H9 (cell line): Measurements from ENCODE around the gene SEMA7A. TPM values are rescaled to one million over a fixed set of nuclear protein-coding genes. Genes with fewer than 3 reads are reported as not detected.

Source experiments
- DNase-seq: peaks from one replicate; pipeline ENCODE4 v3.0.0-alpha.2; 2017
- H2AFZ ChIP-seq: one replicate; pipeline ENCODE4 v1.6.1; 2013; ENCODE audit warnings: mild to moderate bottlenecking, low read length, control low read depth, moderate library complexity
- H2AK5ac ChIP-seq: 2 replicates; pipeline ENCODE4 v1.6.1; 2013; ENCODE audit warnings: low read length, control low read depth, mixed read lengths; ENCODE audit not compliant: insufficient read length
- H2BK120ac ChIP-seq: one replicate; pipeline ENCODE4 v1.6.1; 2013; ENCODE audit warnings: low read depth, mild to moderate bottlenecking, low read length, control low read depth, inconsistent platforms; ENCODE audit not compliant: poor library complexity, severe bottlenecking
- H2BK12ac ChIP-seq: 2 replicates; pipeline ENCODE4 v1.6.1; 2013; ENCODE audit warnings: low read length, control low read depth, mixed read lengths, low read depth; ENCODE audit not compliant: insufficient read length
- H2BK15ac ChIP-seq: 2 replicates; pipeline ENCODE4 v1.6.1; 2013; ENCODE audit warnings: low read depth, low read length, control low read depth
- H2BK20ac ChIP-seq: one replicate; pipeline ENCODE4 v1.6.1; 2013; ENCODE audit warnings: low read depth, mild to moderate bottlenecking, low read length, control low read depth, inconsistent platforms; ENCODE audit not compliant: poor library complexity, severe bottlenecking
- H2BK5ac ChIP-seq: 2 replicates; pipeline ENCODE4 v1.6.1; 2013; ENCODE audit warnings: low read length, control low read depth, mixed read lengths; ENCODE audit not compliant: insufficient read length
- H3K14ac ChIP-seq: 2 replicates; pipeline ENCODE4 v1.6.1; 2013; ENCODE audit warnings: low read length, control low read depth; ENCODE audit not compliant: insufficient read depth
- H3K18ac ChIP-seq: 2 replicates; pipeline ENCODE4 v1.6.1; 2013; ENCODE audit warnings: low read depth, mild to moderate bottlenecking, mixed read lengths, low read length, control low read depth; ENCODE audit not compliant: insufficient read length
- H3K23ac ChIP-seq: 2 replicates; pipeline ENCODE4 v1.6.1; 2013; ENCODE audit warnings: low read length, control low read depth, mixed read lengths, low read depth; ENCODE audit not compliant: insufficient read length
- H3K23me2 ChIP-seq: 2 replicates; pipeline ENCODE4 v1.6.1; 2013; ENCODE audit warnings: low read depth, mild to moderate bottlenecking, mixed read lengths, low read length, control low read depth; ENCODE audit not compliant: insufficient read length, poor library complexity, severe bottlenecking
- H3K27ac ChIP-seq: 2 replicates; pipeline ENCODE4 v1.5.1; 2013; ENCODE audit warnings: low read length, control low read depth, mixed read lengths, low read depth; ENCODE audit not compliant: insufficient read length
- H3K27me3 ChIP-seq: 2 replicates; pipeline ENCODE4 v1.6.1; 2013; ENCODE audit warnings: low read length, control low read depth, inconsistent platforms; ENCODE audit not compliant: insufficient read depth
- H3K4ac ChIP-seq: 2 replicates; pipeline ENCODE4 v1.6.1; 2013; ENCODE audit warnings: low read depth, mild to moderate bottlenecking, control low read depth, inconsistent platforms, low read length, moderate library complexity
- H3K4me1 ChIP-seq: 2 replicates; pipeline ENCODE4 v1.6.1; 2013; ENCODE audit warnings: low read length, control low read depth, inconsistent platforms; ENCODE audit not compliant: insufficient read depth
- H3K4me2 ChIP-seq: 2 replicates; pipeline ENCODE4 v1.6.1; 2013; ENCODE audit warnings: low read length, control low read depth, mixed read lengths; ENCODE audit not compliant: insufficient read length, insufficient read depth
- H3K56ac ChIP-seq: 2 replicates; pipeline ENCODE4 v1.6.1; 2013; ENCODE audit warnings: low read depth, mild to moderate bottlenecking, mixed read lengths, low read length, control low read depth; ENCODE audit not compliant: insufficient read length
- H3K79me1 ChIP-seq: 2 replicates; pipeline ENCODE4 v1.6.1; 2013; ENCODE audit warnings: low read depth, mild to moderate bottlenecking, moderate library complexity, low read length, control low read depth, inconsistent platforms; ENCODE audit not compliant: insufficient read depth, poor library complexity, severe bottlenecking
- H3K79me2 ChIP-seq: 2 replicates; pipeline ENCODE4 v1.6.1; 2013; ENCODE audit warnings: low read length, control low read depth, inconsistent platforms; ENCODE audit not compliant: insufficient read depth
- H3K9ac ChIP-seq: 2 replicates; pipeline ENCODE4 v1.6.1; 2013; ENCODE audit warnings: low read length, control low read depth, mixed read lengths; ENCODE audit not compliant: insufficient read length; ENCODE audit errors: extremely low read depth
- H3K9me3 ChIP-seq: one replicate; pipeline ENCODE4 v1.6.1; 2013; ENCODE audit warnings: low read depth, low read length, inconsistent platforms; ENCODE audit not compliant: control insufficient read depth
- H3T11ph ChIP-seq: one replicate; pipeline ENCODE4 v1.6.1; 2013; ENCODE audit warnings: mild to moderate bottlenecking, low read length, control low read depth, inconsistent platforms
- H4K20me1 ChIP-seq: one replicate; pipeline ENCODE4 v1.6.1; 2013; ENCODE audit not compliant: control insufficient read depth, insufficient read length, insufficient read depth
- H4K5ac ChIP-seq: 2 replicates; pipeline ENCODE4 v1.6.1; 2013; ENCODE audit warnings: low read depth, mild to moderate bottlenecking, mixed read lengths, low read length, control low read depth; ENCODE audit not compliant: insufficient read length
- H4K8ac ChIP-seq: replicated peaks from 2 replicates; pipeline ENCODE4 v1.6.1; 2013; ENCODE audit warnings: low read length, control low read depth, mixed read lengths, low read depth; ENCODE audit not compliant: insufficient read length
- H4K91ac ChIP-seq: 2 replicates; pipeline ENCODE4 v1.6.1; 2013; ENCODE audit warnings: low read depth, mild to moderate bottlenecking, moderate library complexity, mixed read lengths, low read length, control low read depth; ENCODE audit not compliant: insufficient read length
- H3K27ac Mint-ChIP-seq, 3 experiments: 2 replicates in 2 of 3; 3 replicates in 1 of 3; pipeline ENCODE4 v1.8.0; 2020 to 2021; ENCODE audit warnings: mixed read lengths in 3 of 3, mild to moderate bottlenecking in 1 of 3, moderate library complexity in 1 of 3
- H3K27me3 Mint-ChIP-seq: 2 replicates; pipeline ENCODE4 v1.8.0; 2021; ENCODE audit warnings: low read depth, mild to moderate bottlenecking, moderate library complexity, mixed read lengths
- H3K36me3 Mint-ChIP-seq, 3 experiments: 2 replicates in 2 of 3; 3 replicates in 1 of 3; pipeline ENCODE4 v1.8.0; 2020 to 2021; ENCODE audit warnings: low read depth in 3 of 3, mixed read lengths in 3 of 3; ENCODE audit not compliant: insufficient read depth in 1 of 3
- H3K4me1 Mint-ChIP-seq, 2 experiments: 2 replicates each; pipeline ENCODE4 v1.8.0; 2020; ENCODE audit warnings: mixed read lengths in 2 of 2
- H3K4me3 Mint-ChIP-seq, 2 experiments: 2 replicates in 1 of 2; 3 replicates in 1 of 2; pipeline ENCODE4 v1.8.0; 2020 to 2021; ENCODE audit warnings: mild to moderate bottlenecking in 2 of 2, mixed read lengths in 2 of 2, moderate library complexity in 1 of 2
- H3K9me3 Mint-ChIP-seq, 2 experiments: 2 replicates in 1 of 2; 3 replicates in 1 of 2; pipeline ENCODE4 v1.8.0; 2020; ENCODE audit warnings: mild to moderate bottlenecking in 2 of 2, mixed read lengths in 2 of 2, moderate library complexity in 1 of 2
- CTCF ChIP-seq: fragments of 200-600 bp; sonication (generic); conservative IDR thresholded peaks from 3 replicates; pipeline ENCODE4 v1.8.0; 2021; ENCODE audit warnings: antibody characterized with exemption, mild to moderate bottlenecking
- total RNA-seq: library from RNA; stranded (reverse); gene quantifications from 2 replicates; pipeline ENCODE4 v1.2.1, GENCODE V29; 2021

The SEMA7A gene
- total RNA-seq, 1 experiment from 2014 or later, result 5.7 TPM

GRCh38 chr15:74463634-74464033 lies 29.9 kb upstream of the SEMA7A start:
- no peak for DNase-seq
- Histone ChIP-seq H4K91ac (no peak overlapping the region), H2BK5ac (no peak overlapping the region), H2AFZ (no peak overlapping the region), H3K23me2 (peaks cover 11% of the 10 kb centered on the region), H3K18ac (no peak overlapping the region), H2BK15ac (no peak overlapping the region), H3K23ac (no peak overlapping the region), H3K79me1 (no peaks in the 10 kb centered on the region), H3K27me3 (no peaks in the 10 kb centered on the region), H3K4me2 (no peak overlapping the region), H2BK12ac (no peak overlapping the region), H2AK5ac (no peak overlapping the region), H3K4ac (no peak overlapping the region), H3K56ac (no peak overlapping the region), H4K5ac (no peak overlapping the region), H3K4me1 (no peaks in the 10 kb centered on the region), H3K9me3 (no peaks in the 10 kb centered on the region), H4K8ac (no peak overlapping the region), H2BK120ac (no peak overlapping the region), H4K20me1 (no peaks in the 10 kb centered on the region), H3K9ac (no peak overlapping the region), H3T11ph (no peak overlapping the region), H3K27ac (no peak overlapping the region), H3K79me2 (no peaks in the 10 kb centered on the region), H3K14ac (no peak overlapping the region), H2BK20ac (no peak overlapping the region)
- Mint-ChIP-seq H3K27ac (no peak overlapping the region; a peak in 1 of 7 replicates), H3K36me3 (peaks cover 28 to 47% (median 30%) of the 10 kb centered on the region in 3 experiments), H3K9me3 (peaks cover 10 to 11% of the 10 kb centered on the region in 2 experiments), H3K27me3 (no peaks in the 10 kb centered on the region), H3K4me1 (peaks cover 22 to 25% of the 10 kb centered on the region in 2 experiments), H3K4me3 (no peak overlapping the region; a peak in 1 of 5 replicates)
- TF ChIP-seq CTCF, result no peak
